K562 (cell line): ENCODE results near the gene HOXC5. TPM values are rescaled to one million over a fixed set of nuclear protein-coding genes. Genes with fewer than 3 reads are reported as not detected.

Experiments used
- EGR1 ChIP-seq: fragments of 450-650 bp; conservative IDR thresholded peaks from 2 replicates; pipeline ENCODE4 v1.6.1; 2017; ENCODE audit warnings: mild to moderate bottlenecking
- ETS1 ChIP-seq: conservative IDR thresholded peaks from 2 replicates; pipeline ENCODE4 v1.6.1; 2011; ENCODE audit warnings: low read depth, mild to moderate bottlenecking, low read length; ENCODE audit not compliant: control insufficient read depth
- GTF2E2 ChIP-seq: fragments of 200-800 bp; sonication (Bioruptor generic); IDR thresholded peaks from 2 replicates; pipeline ENCODE4 v1.6.1; 2016; ENCODE audit warnings: missing genetic modification characterization, missing compliant biosample characterization
- HDAC8 ChIP-seq: fragments of 450-650 bp; IDR thresholded peaks from 2 replicates; pipeline ENCODE4 v1.6.1; 2016; ENCODE audit warnings: mild to moderate bottlenecking, missing genetic modification characterization, moderate library complexity, missing compliant biosample characterization
- KAT2B ChIP-seq: IDR thresholded peaks from one replicate; pipeline ENCODE4 v1.6.1; 2012; ENCODE audit warnings: low read depth, mild to moderate bottlenecking, control low read depth, inconsistent platforms, low read length, moderate library complexity
- KDM5B ChIP-seq: fragments of 200-600 bp; sonication (generic); IDR thresholded peaks from 2 replicates; pipeline ENCODE4 v1.6.1; 2012; ENCODE audit warnings: low read depth, mild to moderate bottlenecking, moderate library complexity, low read length, control low read depth, inconsistent platforms; ENCODE audit not compliant: insufficient replicate concordance
- MTA3 ChIP-seq: fragments of 450-650 bp; formaldehyde crosslinking; IDR thresholded peaks from 2 replicates; pipeline ENCODE4 v1.6.1; 2017; ENCODE audit warnings: mild to moderate bottlenecking, borderline replicate concordance
- MTF1 ChIP-seq: fragments of 250-450 bp; sonication (Bioruptor Pico); IDR thresholded peaks from 2 replicates; pipeline ENCODE4 v1.9.0; 2021; ENCODE audit warnings: moderate library complexity, mild to moderate bottlenecking, inconsistent platforms, borderline replicate concordance
- NCOR1 ChIP-seq: fragments of 450-650 bp; IDR thresholded peaks from 2 replicates; pipeline ENCODE4 v1.6.1; 2016; ENCODE audit warnings: mild to moderate bottlenecking, moderate library complexity
- NFXL1 ChIP-seq: fragments of 450-650 bp; formaldehyde crosslinking; IDR thresholded peaks from 2 replicates; pipeline ENCODE4 v1.4.0; 2021; ENCODE audit warnings: mild to moderate bottlenecking
- POLR2B ChIP-seq: fragments of 450-650 bp; IDR thresholded peaks from 2 replicates; pipeline ENCODE4 v1.6.1; 2018; ENCODE audit warnings: low read depth; ENCODE audit not compliant: partially characterized antibody
- RAD21 ChIP-seq, 2 experiments: fragments of 250-450 bp in 1 of 2; fragments of 450-650 bp in 1 of 2; sonication (Bioruptor Pico) in 1 of 2; formaldehyde crosslinking in 1 of 2; IDR thresholded peaks in 1 of 2; conservative IDR thresholded peaks in 1 of 2; 2 replicates each; pipeline versions ENCODE4 v1.4.0 to v1.8.0; 2020 to 2022; ENCODE audit warnings: mild to moderate bottlenecking in 2 of 2, moderate library complexity in 1 of 2
- SNRNP70 ChIP-seq: fragments of 200-400 bp; formaldehyde crosslinking; optimal IDR thresholded peaks from 2 replicates; pipeline ENCODE3; 2017; ENCODE audit warnings: low read depth, low read length
- SOX6 ChIP-seq: fragments of 450-650 bp; IDR thresholded peaks from 2 replicates; pipeline ENCODE4 v1.6.1; 2014; ENCODE audit warnings: mild to moderate bottlenecking
- SREBF1 ChIP-seq: fragments of 150-350 bp; IDR thresholded peaks from 2 replicates; pipeline ENCODE4 v1.6.1; 2014; ENCODE audit warnings: antibody characterized with exemption, low read depth, low read length, borderline replicate concordance
- ZFX ChIP-seq: sonication (generic); formaldehyde crosslinking; IDR thresholded peaks from 2 replicates; pipeline ENCODE4 v1.8.0; 2022; ENCODE audit warnings: mild to moderate bottlenecking, missing genetic modification reagents, moderate library complexity
- ZNF140 ChIP-seq: fragments of 250-450 bp; sonication (Bioruptor Pico); IDR thresholded peaks from 2 replicates; pipeline ENCODE4 v1.8.0; 2021; ENCODE audit warnings: moderate library complexity, mild to moderate bottlenecking, inconsistent platforms
- ZNF263 ChIP-seq: sonication (generic); formaldehyde crosslinking; IDR thresholded peaks from 2 replicates; pipeline ENCODE4 v1.8.0; 2022; ENCODE audit warnings: mild to moderate bottlenecking, missing genetic modification reagents, borderline replicate concordance
- polyA plus RNA-seq, 8 experiments: library from polyadenylated mRNA; depleted of rRNA in 4 of 8; stranded (reverse) in 5 of 8; unstranded in 3 of 8; fragments of >200 nt; fragmentation: Nextera tagmentation in 2 of 8; fragmentation: Illumina TruSeq in 1 of 8; extraction: Ambion mirVana in 2 of 8; extraction: Trizol in 1 of 8; gene quantifications; 2 replicates each; pipeline versions ENCODE4 v1.2.1 to v1.2.3, GENCODE V29; 2011 to 2014; ENCODE audit warnings: inconsistent platforms in 1 of 8, missing spikeins in 1 of 8
- total RNA-seq, 7 experiments: library from RNA; depleted of rRNA in 6 of 7; stranded (reverse); fragments of >200 nt in 6 of 7; fragmentation: Illumina TruSeq in 2 of 7; extraction: Trizol in 2 of 7; gene quantifications; 2 replicates each; pipeline versions ENCODE4 v1.2.1 to v1.2.3, GENCODE V29; 2011 to 2021; ENCODE audit warnings: low replicate concordance in 1 of 7
- TF ChIP-seq, protein P1 (sequence below): fragments of 250-450 bp; sonication (Bioruptor Pico); IDR thresholded peaks from 2 replicates; pipeline ENCODE4 v1.8.0; 2022; ENCODE audit warnings: moderate library complexity, mild to moderate bottlenecking, inconsistent platforms
- TF ChIP-seq, protein P2 (sequence below), 2 experiments: IDR thresholded peaks; 2 replicates each; pipeline ENCODE4 v1.6.1; 2012; ENCODE audit warnings: improper control_type of control experiment in 2 of 2, low read depth in 2 of 2, low read length in 2 of 2, borderline replicate concordance in 1 of 2
- TF ChIP-seq, protein P3 (sequence below): fragments of 450-650 bp; formaldehyde crosslinking; IDR thresholded peaks from 2 replicates; pipeline ENCODE4 v1.4.0; 2020; ENCODE audit warnings: mild to moderate bottlenecking, moderate library complexity
- TF ChIP-seq, protein P4 (sequence below): fragments of 450-650 bp; conservative IDR thresholded peaks from 2 replicates; pipeline ENCODE4 v1.6.1; 2016; ENCODE audit warnings: missing genetic modification characterization, low read depth, mild to moderate bottlenecking, control low read depth, missing compliant biosample characterization

Gene HOXC5
- total and polyA plus RNA-seq, 9 of the 15 experiments (the other 6 are each of a cell fraction or from before 2014, with no cell fraction given), result 0.10 to 0.44 (median 0.18) TPM; not detected in 4

- peak; percentile 80 to 89 for TF ChIP-seq RAD21 (CRISPR knock-in tag; conservative IDR thresholded peaks at IDR 0.05 in 1 of 2, IDR thresholded peaks at IDR 0.05 in 1 of 2)
- TF ChIP-seq HDAC8 (tag), result no peak
- TF ChIP-seq SNRNP70, result no peak
- TF ChIP-seq, protein P1, sequence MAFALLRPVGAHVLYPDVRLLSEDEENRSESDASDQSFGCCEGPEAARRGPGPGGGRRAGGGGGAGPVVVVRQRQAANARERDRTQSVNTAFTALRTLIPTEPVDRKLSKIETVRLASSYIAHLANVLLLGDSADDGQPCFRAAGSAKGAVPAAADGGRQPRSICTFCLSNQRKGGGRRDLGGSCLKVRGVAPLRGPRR, result no peak
- TF ChIP-seq, protein P2, sequence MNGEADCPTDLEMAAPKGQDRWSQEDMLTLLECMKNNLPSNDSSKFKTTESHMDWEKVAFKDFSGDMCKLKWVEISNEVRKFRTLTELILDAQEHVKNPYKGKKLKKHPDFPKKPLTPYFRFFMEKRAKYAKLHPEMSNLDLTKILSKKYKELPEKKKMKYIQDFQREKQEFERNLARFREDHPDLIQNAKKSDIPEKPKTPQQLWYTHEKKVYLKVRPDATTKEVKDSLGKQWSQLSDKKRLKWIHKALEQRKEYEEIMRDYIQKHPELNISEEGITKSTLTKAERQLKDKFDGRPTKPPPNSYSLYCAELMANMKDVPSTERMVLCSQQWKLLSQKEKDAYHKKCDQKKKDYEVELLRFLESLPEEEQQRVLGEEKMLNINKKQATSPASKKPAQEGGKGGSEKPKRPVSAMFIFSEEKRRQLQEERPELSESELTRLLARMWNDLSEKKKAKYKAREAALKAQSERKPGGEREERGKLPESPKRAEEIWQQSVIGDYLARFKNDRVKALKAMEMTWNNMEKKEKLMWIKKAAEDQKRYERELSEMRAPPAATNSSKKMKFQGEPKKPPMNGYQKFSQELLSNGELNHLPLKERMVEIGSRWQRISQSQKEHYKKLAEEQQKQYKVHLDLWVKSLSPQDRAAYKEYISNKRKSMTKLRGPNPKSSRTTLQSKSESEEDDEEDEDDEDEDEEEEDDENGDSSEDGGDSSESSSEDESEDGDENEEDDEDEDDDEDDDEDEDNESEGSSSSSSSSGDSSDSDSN (IDR thresholded peaks at IDR 0.05; ENCODE audit: borderline replicate concordance in 1 of 2, low read depth in 2 of 2, low read length in 2 of 2), result no peak
- TF ChIP-seq, protein P3, sequence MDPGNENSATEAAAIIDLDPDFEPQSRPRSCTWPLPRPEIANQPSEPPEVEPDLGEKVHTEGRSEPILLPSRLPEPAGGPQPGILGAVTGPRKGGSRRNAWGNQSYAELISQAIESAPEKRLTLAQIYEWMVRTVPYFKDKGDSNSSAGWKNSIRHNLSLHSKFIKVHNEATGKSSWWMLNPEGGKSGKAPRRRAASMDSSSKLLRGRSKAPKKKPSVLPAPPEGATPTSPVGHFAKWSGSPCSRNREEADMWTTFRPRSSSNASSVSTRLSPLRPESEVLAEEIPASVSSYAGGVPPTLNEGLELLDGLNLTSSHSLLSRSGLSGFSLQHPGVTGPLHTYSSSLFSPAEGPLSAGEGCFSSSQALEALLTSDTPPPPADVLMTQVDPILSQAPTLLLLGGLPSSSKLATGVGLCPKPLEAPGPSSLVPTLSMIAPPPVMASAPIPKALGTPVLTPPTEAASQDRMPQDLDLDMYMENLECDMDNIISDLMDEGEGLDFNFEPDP (CRISPR knock-in tag), result no peak
- no peak for TF ChIP-seq GTF2E2
- TF ChIP-seq KDM5B, result no peak
- TF ChIP-seq, protein P4, sequence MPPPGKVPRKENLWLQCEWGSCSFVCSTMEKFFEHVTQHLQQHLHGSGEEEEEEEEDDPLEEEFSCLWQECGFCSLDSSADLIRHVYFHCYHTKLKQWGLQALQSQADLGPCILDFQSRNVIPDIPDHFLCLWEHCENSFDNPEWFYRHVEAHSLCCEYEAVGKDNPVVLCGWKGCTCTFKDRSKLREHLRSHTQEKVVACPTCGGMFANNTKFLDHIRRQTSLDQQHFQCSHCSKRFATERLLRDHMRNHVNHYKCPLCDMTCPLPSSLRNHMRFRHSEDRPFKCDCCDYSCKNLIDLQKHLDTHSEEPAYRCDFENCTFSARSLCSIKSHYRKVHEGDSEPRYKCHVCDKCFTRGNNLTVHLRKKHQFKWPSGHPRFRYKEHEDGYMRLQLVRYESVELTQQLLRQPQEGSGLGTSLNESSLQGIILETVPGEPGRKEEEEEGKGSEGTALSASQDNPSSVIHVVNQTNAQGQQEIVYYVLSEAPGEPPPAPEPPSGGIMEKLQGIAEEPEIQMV (tag), result no peak
- no peak for TF ChIP-seq ZFX
- no peak for TF ChIP-seq MTF1 (CRISPR knock-in tag)
- no peak for TF ChIP-seq NCOR1
- no peak for TF ChIP-seq KAT2B
- TF ChIP-seq ZNF140 (CRISPR knock-in tag), result no peak
- no peak for TF ChIP-seq ETS1
- TF ChIP-seq NFXL1 (CRISPR knock-in tag), result no peak
- TF ChIP-seq EGR1, result no peak; the same call in 1 of the 2 replicates
- no peak for TF ChIP-seq ZNF263 (CRISPR knock-in tag)
- no peak; the same call in 1 of the 2 replicates for TF ChIP-seq SOX6
- TF ChIP-seq POLR2B, result no peak
- no peak for TF ChIP-seq SREBF1
- TF ChIP-seq MTA3, result 0 out of 2 replicates have a peak, but pooled peaks have one; percentile 51
Measured at GRCh38 chr12:54032627-54033100, at the start of gene HOXC5 (continued).
